ENCODE data around the gene LYVE1.

DNA sequence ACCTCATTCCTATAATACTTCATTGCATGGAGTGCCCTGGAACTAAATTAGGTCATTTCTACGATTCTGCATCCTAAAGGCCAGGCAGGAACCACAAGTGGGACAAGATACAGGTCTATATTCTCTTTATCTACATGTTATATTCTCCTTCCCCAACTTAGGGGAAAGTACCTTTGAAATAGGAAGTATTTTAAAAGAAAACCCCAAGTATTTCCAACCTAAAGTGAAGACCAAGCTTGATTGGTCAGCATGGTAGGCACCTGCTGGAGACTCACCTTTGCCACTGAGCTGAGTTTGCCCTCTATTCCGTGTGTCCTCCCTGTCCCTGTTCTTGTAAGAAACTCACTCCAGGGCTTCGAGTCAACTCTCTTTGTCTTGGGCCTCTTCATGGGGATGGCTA lies 11.2 kb upstream of the LYVE1 start:
- TF ChIP-seq CEBPB (IDR thresholded peaks at IDR 0.05) (no peak), RAD21 (IDR thresholded peaks at IDR 0.05; ENCODE audit: low read depth) (no peak), ZBTB7A (IDR thresholded peaks at IDR 0.05; ENCODE audit: low read depth) (no peak), CREB1 (IDR thresholded peaks at IDR 0.05; ENCODE audit: low read depth) (no peak), EP300 (IDR thresholded peaks at IDR 0.05; ENCODE audit: borderline replicate concordance) (no peak)
- TF ChIP-seq, protein P1, sequence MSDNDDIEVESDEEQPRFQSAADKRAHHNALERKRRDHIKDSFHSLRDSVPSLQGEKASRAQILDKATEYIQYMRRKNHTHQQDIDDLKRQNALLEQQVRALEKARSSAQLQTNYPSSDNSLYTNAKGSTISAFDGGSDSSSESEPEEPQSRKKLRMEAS (IDR thresholded peaks at IDR 0.05) = no peak
- TF ChIP-seq, protein P2, sequence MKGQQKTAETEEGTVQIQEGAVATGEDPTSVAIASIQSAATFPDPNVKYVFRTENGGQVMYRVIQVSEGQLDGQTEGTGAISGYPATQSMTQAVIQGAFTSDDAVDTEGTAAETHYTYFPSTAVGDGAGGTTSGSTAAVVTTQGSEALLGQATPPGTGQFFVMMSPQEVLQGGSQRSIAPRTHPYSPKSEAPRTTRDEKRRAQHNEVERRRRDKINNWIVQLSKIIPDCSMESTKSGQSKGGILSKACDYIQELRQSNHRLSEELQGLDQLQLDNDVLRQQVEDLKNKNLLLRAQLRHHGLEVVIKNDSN (IDR thresholded peaks at IDR 0.05) = no peak

All from Ishikawa (cell line).